Measurements from ENCODE around the gene RBL1. TPM values are rescaled to one million over a fixed set of nuclear protein-coding genes. Genes with fewer than 3 reads are reported as not detected.
A peak's percentile ranks its signal among the peaks of the same experiment; 100 is the strongest.
"Not testable (repeated sequence)": the region's sequence is repeated elsewhere in the genome, so short reads cannot be mapped to it uniquely, and the experiment has no call there.

The RBL1 gene
- total RNA-seq, 3 donors from 2014 or later: 5.8 to 7.6 (median 6.6) TPM

DNA sequence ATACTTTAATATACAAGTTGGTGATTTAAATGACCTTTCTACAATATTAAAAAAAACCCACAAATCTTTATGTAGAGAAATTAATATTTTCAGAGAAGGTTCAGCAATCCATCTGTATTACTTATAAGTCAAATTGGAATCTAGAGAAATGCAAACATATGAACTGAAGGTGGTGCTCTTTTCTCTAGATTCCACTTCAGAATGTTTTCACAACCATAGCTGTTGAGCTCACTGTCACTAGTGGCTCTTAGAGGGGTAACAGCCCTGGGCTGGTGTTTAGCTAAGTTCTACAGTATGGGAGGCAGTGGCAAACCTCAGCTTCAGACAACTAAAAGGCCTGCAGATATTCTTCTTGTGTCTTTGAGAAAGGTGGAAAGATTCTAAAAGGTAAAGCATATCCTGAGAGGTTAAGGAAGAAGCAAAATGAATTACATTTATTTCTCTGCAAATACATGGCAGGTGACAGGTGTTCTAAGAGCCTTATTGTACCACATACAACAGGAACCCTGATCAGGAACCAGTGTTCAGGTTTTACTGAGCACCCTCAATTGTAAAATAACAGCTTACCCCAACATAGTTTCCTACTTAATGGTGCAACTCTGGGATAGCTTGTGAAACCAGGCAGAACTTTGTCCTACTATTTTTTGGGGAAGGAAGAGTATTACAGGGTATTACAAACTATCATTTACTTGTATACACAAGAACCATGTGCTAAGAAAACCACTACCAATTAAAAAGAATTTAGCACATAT is 87.7 kb downstream of the RBL1 start:
- no peak overlapping the region for H3K4me3 ChIP-seq
- DNase-seq (no peak), ATAC-seq (peak; percentile 75)
- H3K9me3 ChIP-seq: no peaks in the 10 kb centered on the region
- intact Hi-C loops (cut with DNase I, micrococcal nuclease): no loop called here
- no peaks in the 10 kb centered on the region for H3K36me3 ChIP-seq (ENCODE audit: low read depth)
- TF ChIP-seq, protein P1, sequence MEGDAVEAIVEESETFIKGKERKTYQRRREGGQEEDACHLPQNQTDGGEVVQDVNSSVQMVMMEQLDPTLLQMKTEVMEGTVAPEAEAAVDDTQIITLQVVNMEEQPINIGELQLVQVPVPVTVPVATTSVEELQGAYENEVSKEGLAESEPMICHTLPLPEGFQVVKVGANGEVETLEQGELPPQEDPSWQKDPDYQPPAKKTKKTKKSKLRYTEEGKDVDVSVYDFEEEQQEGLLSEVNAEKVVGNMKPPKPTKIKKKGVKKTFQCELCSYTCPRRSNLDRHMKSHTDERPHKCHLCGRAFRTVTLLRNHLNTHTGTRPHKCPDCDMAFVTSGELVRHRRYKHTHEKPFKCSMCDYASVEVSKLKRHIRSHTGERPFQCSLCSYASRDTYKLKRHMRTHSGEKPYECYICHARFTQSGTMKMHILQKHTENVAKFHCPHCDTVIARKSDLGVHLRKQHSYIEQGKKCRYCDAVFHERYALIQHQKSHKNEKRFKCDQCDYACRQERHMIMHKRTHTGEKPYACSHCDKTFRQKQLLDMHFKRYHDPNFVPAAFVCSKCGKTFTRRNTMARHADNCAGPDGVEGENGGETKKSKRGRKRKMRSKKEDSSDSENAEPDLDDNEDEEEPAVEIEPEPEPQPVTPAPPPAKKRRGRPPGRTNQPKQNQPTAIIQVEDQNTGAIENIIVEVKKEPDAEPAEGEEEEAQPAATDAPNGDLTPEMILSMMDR (IDR thresholded peaks at IDR 0.05): no peak
- no peaks in the 10 kb centered on the region for H3K4me1 ChIP-seq (ENCODE audit: low read depth)

DNA sequence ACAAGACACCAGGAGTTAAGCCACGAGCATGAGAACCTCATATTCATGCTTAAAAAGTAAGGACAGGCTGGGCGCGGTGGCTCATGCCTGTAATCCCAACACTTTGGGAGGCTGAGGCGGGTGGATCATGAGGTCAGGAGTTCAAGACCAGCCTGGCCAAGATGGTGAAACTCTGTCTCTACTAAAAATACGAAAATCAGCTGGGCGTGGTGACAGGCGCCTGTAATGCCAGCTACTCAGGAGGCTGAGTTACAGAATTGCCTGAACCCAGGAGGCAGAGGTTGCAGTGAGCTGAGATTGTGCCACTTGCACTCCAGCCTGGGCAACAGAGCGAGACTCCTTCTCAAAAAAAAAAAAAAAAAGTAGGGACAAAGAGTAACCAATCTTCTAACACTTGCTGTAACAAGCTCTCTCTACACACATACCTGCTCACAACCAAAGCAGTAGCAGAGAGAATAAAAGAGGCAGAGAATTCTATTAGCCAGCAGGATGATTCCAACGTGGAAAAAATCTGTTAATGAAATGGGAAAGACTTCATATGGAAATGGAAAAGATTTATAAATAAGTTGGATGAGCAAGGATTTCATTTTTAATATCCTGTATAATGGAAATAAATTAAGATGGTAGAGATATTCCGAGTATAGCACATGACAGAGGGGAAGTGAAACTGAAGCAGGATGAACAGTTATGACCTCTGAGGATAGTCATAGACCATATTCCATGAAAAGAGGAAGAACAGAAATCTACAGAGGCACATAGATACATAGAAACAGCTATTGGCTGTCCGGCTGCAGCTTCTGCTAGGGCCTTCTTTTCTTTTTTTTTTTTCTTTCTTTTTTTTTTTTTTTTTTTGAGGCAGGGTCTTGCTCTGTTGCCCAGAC is 90.5 kb downstream of the RBL1 start:
- peak; percentile 73 for ATAC-seq
- H3K36me3 ChIP-seq (ENCODE audit: low read depth); H3K4me3 ChIP-seq; H3K9me3 ChIP-seq; intact Hi-C loops (cut with DNase I, micrococcal nuclease); H3K4me1 ChIP-seq (ENCODE audit: low read depth): not testable (repeated sequence)
- DNase-seq: peak in 1 of 3 donors; percentile 14

DNA sequence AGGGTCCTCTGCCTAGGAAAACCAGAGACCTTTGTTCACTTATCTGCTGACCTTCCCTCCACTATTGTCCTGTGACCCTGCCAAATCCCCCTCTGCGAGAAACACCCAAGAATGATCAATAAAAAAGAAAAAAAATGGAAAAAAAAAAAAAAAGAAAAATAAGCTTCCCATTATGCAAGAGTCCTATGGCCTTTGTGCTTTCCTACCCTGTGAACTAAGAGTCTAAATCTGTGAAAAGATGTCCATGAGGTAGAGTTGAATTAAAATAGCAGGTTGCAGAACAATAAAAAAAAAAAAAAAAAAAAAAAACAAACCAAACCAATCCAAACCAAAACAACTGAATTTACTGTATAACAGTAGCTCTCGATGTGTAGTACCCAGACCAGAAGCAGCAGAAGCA is 94.2 kb downstream of the RBL1 start:
- H3K4me1 ChIP-seq (ENCODE audit: low read depth); H3K36me3 ChIP-seq (ENCODE audit: low read depth); ATAC-seq; DNase-seq; intact Hi-C loops (cut with DNase I, micrococcal nuclease); H3K9me3 ChIP-seq; H3K4me3 ChIP-seq: not testable (repeated sequence)

DNA sequence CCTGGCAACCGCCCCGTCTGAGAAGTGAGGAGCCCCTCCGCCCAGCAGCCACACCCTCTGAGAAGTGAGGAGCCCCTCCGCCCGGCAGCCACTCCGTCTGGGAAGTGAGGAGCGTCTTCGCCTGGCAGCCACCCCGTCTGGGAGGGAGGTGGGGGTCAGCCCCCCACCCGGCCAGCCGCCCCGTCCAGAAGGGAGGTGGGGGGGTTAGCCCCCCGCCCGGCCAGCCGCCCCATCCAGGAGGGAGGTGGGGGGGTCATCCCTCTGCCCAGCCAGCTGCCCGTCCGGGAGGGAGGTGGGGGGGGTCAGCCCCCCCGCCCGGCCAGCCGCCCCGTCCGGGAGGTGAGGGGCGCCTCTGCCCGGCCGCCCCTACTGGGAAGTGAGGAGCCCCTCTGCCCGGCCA is 95.6 kb downstream of the RBL1 start:
- H3K9me3 ChIP-seq; H3K4me3 ChIP-seq; DNase-seq; H3K36me3 ChIP-seq (ENCODE audit: low read depth); ATAC-seq; intact Hi-C loops (cut with DNase I, micrococcal nuclease); H3K4me1 ChIP-seq (ENCODE audit: low read depth): not testable (repeated sequence)

DNA sequence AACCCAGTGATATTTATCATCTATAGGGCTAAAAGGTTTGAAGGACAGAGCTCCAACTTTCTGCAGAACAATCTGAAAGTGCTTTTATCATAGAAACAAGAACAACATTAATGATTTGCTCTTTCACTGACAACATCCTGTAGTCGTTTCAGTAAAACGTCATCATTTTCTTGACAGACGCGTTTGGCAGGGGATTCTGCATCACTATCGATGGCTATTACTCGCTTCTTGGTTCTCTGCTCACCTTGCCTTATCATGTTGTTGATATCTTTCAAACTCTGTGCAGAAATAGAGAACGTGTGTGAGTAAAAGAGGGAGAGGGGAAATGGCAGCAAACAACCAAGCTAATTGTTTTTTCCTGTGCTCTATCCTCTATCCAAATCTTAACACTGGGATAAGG is 97.1 kb downstream of the RBL1 start:
- intact Hi-C loops (cut with DNase I, micrococcal nuclease): no loop called here
- TF ChIP-seq, protein P1 (IDR thresholded peaks at IDR 0.05): no peak
- no peak for ATAC-seq
- Histone ChIP-seq H3K4me1 (ENCODE audit: low read depth) (no peaks in the 10 kb centered on the region), H3K36me3 (ENCODE audit: low read depth) (no peaks in the 10 kb centered on the region), H3K9me3 (no peaks in the 10 kb centered on the region), H3K4me3 (no peak overlapping the region)
- DNase-seq: no peak

DNA sequence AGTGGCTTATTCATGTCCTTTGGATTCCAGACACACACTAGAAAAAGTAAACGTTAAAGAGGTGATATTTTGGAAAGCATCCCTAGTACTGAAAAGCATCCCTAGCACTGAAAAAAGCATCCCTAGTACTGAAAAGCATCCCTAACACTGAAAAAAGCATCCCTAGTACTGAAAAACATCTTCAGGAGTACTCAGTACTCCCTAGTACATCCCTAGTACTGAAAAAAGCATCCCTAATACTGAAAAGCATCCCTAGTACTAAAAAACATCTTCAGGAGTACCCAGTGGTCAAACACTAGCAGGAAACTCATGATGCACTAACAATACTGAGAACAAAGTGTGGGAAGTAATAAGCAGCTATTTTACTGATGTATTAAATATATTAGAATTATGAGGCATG is 98.7 kb downstream of the RBL1 start:
- no peak for ATAC-seq
- Histone ChIP-seq H3K4me1 (ENCODE audit: low read depth) (no peaks in the 10 kb centered on the region), H3K9me3 (peaks cover 10% of the 10 kb centered on the region), H3K4me3 (no peak overlapping the region), H3K36me3 (ENCODE audit: low read depth) (no peaks in the 10 kb centered on the region)
- intact Hi-C loops (cut with DNase I, micrococcal nuclease): no loop called here
- TF ChIP-seq, protein P1 (IDR thresholded peaks at IDR 0.05): no peak
- DNase-seq: no peak

DNA sequence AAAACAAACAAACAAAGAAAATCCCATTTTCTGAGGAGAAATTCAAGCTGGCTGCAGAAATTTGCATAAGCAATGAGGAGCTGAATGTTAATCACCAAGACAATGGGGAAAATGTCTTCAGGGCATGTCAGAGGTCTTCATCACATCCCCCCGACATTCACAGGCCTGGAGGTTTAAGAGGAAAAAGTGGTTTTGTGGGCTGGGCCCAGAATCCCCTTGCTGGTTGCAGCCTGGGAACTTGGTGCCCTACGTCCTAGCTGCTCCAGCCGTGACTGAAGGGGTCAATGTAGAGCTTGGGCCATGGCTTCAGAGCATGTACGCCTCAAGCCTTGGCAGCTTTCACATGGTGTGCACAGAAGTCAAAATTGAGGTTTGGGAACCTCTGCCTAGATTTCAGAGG is 101.6 kb downstream of the RBL1 start:
- ATAC-seq; DNase-seq; H3K4me3 ChIP-seq; intact Hi-C loops (cut with DNase I, micrococcal nuclease); H3K4me1 ChIP-seq (ENCODE audit: low read depth); H3K36me3 ChIP-seq (ENCODE audit: low read depth): not testable (repeated sequence)
- H3K9me3 ChIP-seq: peaks cover 10% of the 10 kb centered on the region
